ENCODE measurements around the gene SH3RF3.
A peak's percentile ranks its signal among the peaks of the same experiment; 100 is the strongest.

Gene SH3RF3

DNA sequence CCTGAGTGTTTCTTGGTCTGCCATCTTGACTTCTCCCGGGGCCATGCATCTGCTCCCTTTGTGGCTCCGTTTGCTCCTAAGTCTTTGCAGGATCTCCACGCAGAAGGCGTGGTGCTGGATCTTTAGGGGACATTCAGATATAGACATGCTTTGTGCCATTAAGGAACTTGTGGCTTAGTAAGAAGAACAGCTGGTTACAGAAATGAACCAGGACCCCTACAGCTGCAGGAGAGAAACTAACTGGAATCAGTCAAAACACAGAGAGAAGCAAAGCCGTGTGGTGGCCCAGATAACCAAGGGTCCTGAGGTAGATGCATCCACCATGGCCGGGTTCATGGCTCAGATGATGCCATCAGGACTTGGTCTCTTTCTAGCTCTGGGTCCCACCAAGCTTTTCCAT lies 97.6 kb downstream of the SH3RF3 start:
- H3K27me3 ChIP-seq, result no peaks in the 10 kb centered on the region
- peak overlapping the region; percentile 64 to 92 (median 77) for H3K4me2 ChIP-seq
- H3K27ac ChIP-seq, result peak overlapping the region; percentile 21 to 67 (median 56); a peak in 19 of 22 replicates
- no peaks in the 10 kb centered on the region for H3K9me3 ChIP-seq (replicated peaks in 1 of 11)
- peaks cover 94 to 100% (median 100%) of the 10 kb centered on the region in 10 experiments for H3K4me1 ChIP-seq
- H3K4me3 ChIP-seq, result no peak overlapping the region
- H4K20me1 ChIP-seq, result peaks cover 0 to 70% (median 0%) of the 10 kb centered on the region in 11 experiments; a peak in 5 of 22 replicates
- peaks cover 0 to 8% (median 0%) of the 10 kb centered on the region in 11 experiments; a peak in 2 of 22 replicates for H3K36me3 ChIP-seq
- peak overlapping the region in 5 of 11 experiments; percentile 5 to 37 (median 23); a peak in 6 of 22 replicates for H3K9ac ChIP-seq
- TF ChIP-seq Cebpa-rat (IDR thresholded peaks at IDR 0.05), result no peak

DNA sequence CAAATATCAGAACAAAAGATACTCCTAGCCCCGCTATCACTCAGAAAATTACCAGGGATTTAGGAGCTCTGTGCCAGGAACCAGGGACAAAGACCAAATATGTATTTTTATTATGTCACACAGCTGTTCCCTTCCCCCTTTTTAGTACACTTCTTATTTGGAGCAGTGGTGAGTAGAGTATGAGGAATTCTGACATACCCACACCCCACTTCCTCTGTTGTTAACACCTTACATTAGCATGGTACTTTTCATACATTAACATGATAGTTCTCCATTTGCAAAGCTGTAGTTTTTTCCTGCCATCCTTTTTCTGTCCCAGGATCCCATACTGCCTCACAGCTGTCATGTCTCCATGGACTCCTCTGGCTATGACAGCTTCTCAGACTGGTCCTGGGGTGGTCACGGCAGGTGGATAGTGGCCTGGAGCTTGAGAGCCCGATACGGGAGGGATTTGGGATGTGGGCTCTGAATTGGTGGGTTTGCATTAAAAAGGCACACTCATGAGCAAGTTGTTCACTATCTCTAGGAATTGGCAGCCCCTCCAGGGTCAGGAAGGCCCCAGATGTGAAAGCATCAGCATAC lies 100.2 kb downstream of the SH3RF3 start:
- Histone ChIP-seq H3K4me1 (peaks cover 86 to 100% (median 96%) of the 10 kb centered on the region in 10 experiments), H3K27ac (peak overlapping the region in 9 of 11 experiments; percentile 34 to 98 (median 50); a peak in 16 of 22 replicates), H3K27me3 (no peaks in the 10 kb centered on the region), H3K9me3 (replicated peaks in 1 of 11) (peaks cover 0 to 16% (median 11%) of the 10 kb centered on the region in 11 experiments; a peak in 13 of 22 replicates), H4K20me1 (peaks cover 0 to 47% (median 0%) of the 10 kb centered on the region in 11 experiments; a peak in 4 of 22 replicates), H3K36me3 (peaks cover 0 to 10% (median 0%) of the 10 kb centered on the region in 11 experiments; a peak in 4 of 22 replicates), H3K9ac (no peak overlapping the region), H3K4me2 (peak overlapping the region in 10 of 11 experiments; percentile 69 to 92 (median 77); a peak in 19 of 22 replicates), H3K4me3 (no peak overlapping the region)
- no peak for TF ChIP-seq Cebpa-rat (IDR thresholded peaks at IDR 0.05)

DNA sequence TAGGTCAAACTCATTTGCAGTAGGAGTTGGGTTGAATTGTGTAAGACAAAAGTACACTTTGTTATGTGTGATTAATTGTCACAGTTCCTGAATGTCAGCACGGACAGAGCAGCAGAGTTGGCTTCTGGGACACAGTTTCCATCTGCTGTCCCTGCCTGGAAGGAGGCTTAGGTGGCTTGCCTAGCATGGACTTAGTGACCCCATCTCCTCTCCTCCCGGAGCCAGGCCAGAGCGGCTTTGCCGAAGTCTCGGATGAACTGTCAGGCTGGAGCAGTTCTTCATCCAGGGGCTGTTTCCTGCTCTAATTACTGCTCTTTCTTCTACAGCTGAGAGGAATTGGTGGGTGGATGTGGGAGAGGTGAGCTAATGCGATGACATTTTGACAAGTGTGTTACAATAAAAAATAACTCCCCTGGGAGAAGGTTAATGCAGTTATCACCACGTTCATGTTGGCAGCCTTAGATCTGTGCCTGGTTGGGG lies 102.0 kb downstream of the SH3RF3 start:
- Histone ChIP-seq H3K27me3 (no peaks in the 10 kb centered on the region), H3K9me3 (replicated peaks in 1 of 11) (peaks cover 0 to 20% (median 11%) of the 10 kb centered on the region in 11 experiments; a peak in 13 of 22 replicates), H3K4me3 (peak overlapping the region in 4 of 10 experiments; percentile 1 to 24 (median 12); a peak in 3 of 20 replicates), H3K4me1 (peaks cover 84 to 100% (median 96%) of the 10 kb centered on the region in 10 experiments), H3K36me3 (peaks cover 0 to 10% (median 0%) of the 10 kb centered on the region in 11 experiments; a peak in 3 of 22 replicates), H3K27ac (peak overlapping the region; percentile 36 to 100 (median 86)), H4K20me1 (peaks cover 0 to 35% (median 0%) of the 10 kb centered on the region in 11 experiments; a peak in 4 of 22 replicates), H3K4me2 (peak overlapping the region; percentile 66 to 92 (median 83)), H3K9ac (peak overlapping the region; percentile 61 to 79 (median 72); a peak in 21 of 22 replicates)
- TF ChIP-seq Cebpa-rat (IDR thresholded peaks at IDR 0.05), result peak in 1 of 11 experiments; percentile 17; a peak in 1 of 22 replicates

DNA sequence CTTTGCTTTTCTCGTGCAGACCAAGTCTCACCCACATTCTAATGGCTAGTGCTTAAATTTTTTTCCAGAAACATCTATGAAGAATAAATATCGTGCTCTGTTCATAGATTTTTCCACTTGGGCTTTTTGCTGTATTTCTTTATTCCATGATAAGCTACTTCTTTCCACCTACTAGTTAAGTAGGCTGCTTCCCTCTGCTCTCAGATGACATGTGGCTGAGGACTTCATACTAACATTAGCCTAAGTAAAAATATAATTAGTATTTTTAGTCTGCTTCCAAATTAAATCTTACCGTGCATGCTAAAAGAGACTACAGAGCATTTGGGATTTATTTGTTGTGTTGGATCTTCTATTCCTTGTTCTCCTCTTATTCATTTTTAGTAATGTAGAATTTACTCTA lies 102.4 kb downstream of the SH3RF3 start:
- peaks cover 0 to 30% (median 0%) of the 10 kb centered on the region in 11 experiments; a peak in 4 of 22 replicates for H4K20me1 ChIP-seq
- H3K27me3 ChIP-seq, result no peaks in the 10 kb centered on the region
- peak overlapping the region; percentile 36 to 100 (median 86) for H3K27ac ChIP-seq
- peaks cover 0 to 10% (median 0%) of the 10 kb centered on the region in 11 experiments; a peak in 3 of 22 replicates for H3K36me3 ChIP-seq
- peak overlapping the region; percentile 61 to 79 (median 72); a peak in 21 of 22 replicates for H3K9ac ChIP-seq
- peaks cover 0 to 20% (median 11%) of the 10 kb centered on the region in 11 experiments; a peak in 13 of 22 replicates for H3K9me3 ChIP-seq (replicated peaks in 1 of 11)
- peaks cover 84 to 100% (median 96%) of the 10 kb centered on the region in 10 experiments for H3K4me1 ChIP-seq
- no peak for TF ChIP-seq Cebpa-rat (IDR thresholded peaks at IDR 0.05)
- H3K4me2 ChIP-seq, result peak overlapping the region; percentile 66 to 92 (median 83)
- H3K4me3 ChIP-seq, result peak overlapping the region in 2 of 10 experiments; percentile 2 to 24; a peak in 2 of 20 replicates

DNA sequence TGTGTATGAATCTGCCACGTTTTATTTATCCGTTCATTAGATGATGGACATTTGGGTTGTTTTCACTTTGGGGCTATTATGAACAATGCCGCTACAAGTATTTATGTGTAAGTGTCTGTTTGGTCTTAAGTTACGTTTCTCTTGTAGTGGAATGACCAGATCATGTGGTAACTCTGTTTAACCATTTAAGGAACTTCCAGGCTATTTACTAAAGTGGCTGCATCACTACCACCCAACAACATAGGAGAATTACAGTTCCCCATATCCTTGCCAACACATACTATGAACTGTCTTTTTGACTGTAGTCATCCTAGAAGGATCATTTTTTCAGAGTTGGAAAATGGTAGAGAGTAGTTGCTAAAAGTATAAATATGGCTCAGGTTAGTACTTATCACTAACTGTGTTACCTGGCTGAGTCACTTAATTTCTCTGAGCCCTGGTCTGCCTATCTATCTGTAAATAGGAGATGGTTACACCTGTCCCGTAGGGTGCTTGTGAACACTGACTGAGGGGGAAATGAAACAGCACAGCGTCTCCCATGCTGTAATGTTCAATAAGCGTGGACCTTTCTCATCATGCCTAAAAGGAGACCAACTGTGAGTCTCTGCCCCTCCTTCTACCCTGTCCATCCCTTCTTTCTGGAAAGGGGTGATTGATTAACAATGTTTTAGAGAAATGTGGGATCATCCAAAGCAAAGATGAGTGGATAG lies 103.1 kb downstream of the SH3RF3 start:
- Histone ChIP-seq H3K27me3 (no peaks in the 10 kb centered on the region), H3K4me1 (peaks cover 84 to 100% (median 96%) of the 10 kb centered on the region in 10 experiments), H3K9ac (0 out of 22 replicates have a peak overlapping the region, but pooled peaks of 2 of the 11 experiments have one; percentile 6 to 72)

DNA sequence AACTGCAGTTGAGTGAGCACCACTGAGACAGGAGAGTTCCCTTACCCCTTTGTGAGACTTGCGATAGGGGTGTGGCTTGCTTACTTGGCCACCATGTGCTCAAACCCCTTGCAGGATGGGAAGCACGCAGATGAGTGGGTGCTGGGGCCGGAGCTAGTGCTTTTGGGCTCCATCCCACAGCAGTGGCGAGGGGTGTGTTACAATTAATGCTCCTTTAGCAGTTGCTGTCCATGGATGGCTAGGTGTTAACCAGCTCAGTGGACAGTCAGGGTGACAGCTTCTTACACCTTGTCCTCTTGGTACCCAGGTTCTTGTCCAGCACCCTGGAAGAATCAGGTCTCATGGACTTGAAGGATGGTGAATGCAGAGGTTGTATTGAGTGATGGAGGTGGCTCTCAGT lies 103.9 kb downstream of the SH3RF3 start:
- peaks cover 0 to 20% (median 11%) of the 10 kb centered on the region in 11 experiments; a peak in 13 of 22 replicates for H3K9me3 ChIP-seq (replicated peaks in 1 of 11)
- H3K36me3 ChIP-seq, result peaks cover 0 to 10% (median 0%) of the 10 kb centered on the region in 11 experiments; a peak in 3 of 22 replicates
- no peak overlapping the region; a peak in 1 of 22 replicates for H3K9ac ChIP-seq
- H3K27me3 ChIP-seq, result no peaks in the 10 kb centered on the region
- H3K4me2 ChIP-seq, result peak overlapping the region; percentile 66 to 92 (median 83); a peak in 20 of 22 replicates
- H3K4me1 ChIP-seq, result peaks cover 84 to 100% (median 96%) of the 10 kb centered on the region in 10 experiments
- TF ChIP-seq Cebpa-rat (IDR thresholded peaks at IDR 0.05), result no peak
- H3K27ac ChIP-seq, result peak overlapping the region in 10 of 11 experiments; percentile 73 to 100 (median 92); a peak in 19 of 22 replicates
- peaks cover 0 to 17% (median 0%) of the 10 kb centered on the region in 11 experiments; a peak in 3 of 22 replicates for H4K20me1 ChIP-seq
- H3K4me3 ChIP-seq, result 0 out of 20 replicates have a peak overlapping the region, but pooled peaks of 1 of the 10 experiments have one; percentile 2

More for the DNA sequence above, 103.1 kb downstream of the SH3RF3 start:
- peak overlapping the region; percentile 66 to 92 (median 83) for H3K4me2 ChIP-seq
- peak overlapping the region in 10 of 11 experiments; percentile 73 to 100 (median 92); a peak in 21 of 22 replicates for H3K27ac ChIP-seq
- H3K36me3 ChIP-seq, result peaks cover 0 to 10% (median 0%) of the 10 kb centered on the region in 11 experiments; a peak in 3 of 22 replicates
- no peak overlapping the region for H3K4me3 ChIP-seq
- H3K9me3 ChIP-seq (replicated peaks in 1 of 11), result peaks cover 0 to 20% (median 11%) of the 10 kb centered on the region in 11 experiments; a peak in 13 of 22 replicates
- no peak for TF ChIP-seq Cebpa-rat (IDR thresholded peaks at IDR 0.05)
- peaks cover 0 to 23% (median 0%) of the 10 kb centered on the region in 11 experiments; a peak in 3 of 22 replicates for H4K20me1 ChIP-seq

DNA sequence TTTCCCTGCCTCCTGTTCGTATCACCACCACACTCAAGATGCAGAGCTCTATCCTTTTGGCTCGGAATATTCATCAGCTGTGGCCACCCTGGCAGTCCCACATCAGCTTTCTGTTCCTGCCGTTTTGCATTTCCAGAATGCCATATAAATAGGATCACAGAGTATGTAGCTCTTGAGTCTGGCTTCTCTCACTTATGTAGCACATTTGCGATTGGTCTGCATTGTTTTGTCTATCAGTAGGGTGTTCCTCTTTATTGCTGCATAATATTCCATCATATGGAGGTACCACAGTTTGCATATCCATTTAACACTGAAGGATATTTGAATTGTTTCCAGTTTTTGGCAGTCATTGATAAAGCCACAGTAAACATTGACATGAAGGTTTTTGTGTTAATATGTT lies 104.6 kb downstream of the SH3RF3 start:
- Histone ChIP-seq H3K36me3 (peaks cover 0 to 10% (median 0%) of the 10 kb centered on the region in 11 experiments; a peak in 3 of 22 replicates), H3K9me3 (replicated peaks in 1 of 11) (peaks cover 0 to 20% (median 11%) of the 10 kb centered on the region in 11 experiments; a peak in 13 of 22 replicates), H3K27ac (peak overlapping the region in 9 of 11 experiments; percentile 80 to 100 (median 98); a peak in 17 of 22 replicates), H3K4me1 (peaks cover 82 to 98% (median 92%) of the 10 kb centered on the region in 10 experiments), H3K4me2 (peak overlapping the region in 6 of 11 experiments; percentile 77 to 92 (median 84); a peak in 7 of 22 replicates), H3K27me3 (no peaks in the 10 kb centered on the region), H3K9ac (no peak overlapping the region), H4K20me1 (peaks cover 0 to 10% (median 0%) of the 10 kb centered on the region in 11 experiments; a peak in 2 of 22 replicates), H3K4me3 (no peak overlapping the region)
- no peak for TF ChIP-seq Cebpa-rat (IDR thresholded peaks at IDR 0.05)

All from BLaER1 treated with 17β-estradiol and CSF1 and Interleukin-3, amounts not matched to agents 10 nM and 100 nM (cell line).